Activated CD4-positive, alpha-beta T cell treated with anti-CD3 and anti-CD28 coated beads, Interleukin-2, amount 50 U/mL, for 24 hours (primary cell): ENCODE data around the gene RHEBL1.
"Not testable (repeated sequence)": the region's sequence is repeated elsewhere in the genome, so short reads cannot be mapped to it uniquely, and the experiment has no call there.

Experiments used
- DNase-seq, 2 donors: peaks; one replicate each; pipeline ENCODE4 v3.0.0-alpha.2; 2020; ENCODE audit warnings: low read depth in 1 of 2, low spot score in 1 of 2

RHEBL1 gene

GRCh38 chr12:49089821-49090773, 20.3 kb upstream of the RHEBL1 start:
- no peak for DNase-seq

GRCh38 chr12:49088932-49089330, 19.2 kb upstream of the RHEBL1 start:
- DNase-seq = no peak

- DNase-seq = peak; percentile 43 to 72
Measured at GRCh38 chr12:49088150-49088931, 18.6 kb upstream of the RHEBL1 start.

GRCh38 chr12:49086116-49086515, 16.3 kb upstream of the RHEBL1 start:
- DNase-seq = no peak

GRCh38 chr12:49084438-49084837, 14.7 kb upstream of the RHEBL1 start:
- DNase-seq = no peak

- no peak for DNase-seq
Measured at GRCh38 chr12:49079793-49080192, 10.0 kb upstream of the RHEBL1 start.

- no peak for DNase-seq
Measured at GRCh38 chr12:49070971-49071370, 1.2 kb upstream of the RHEBL1 start.

GRCh38 chr12:49068879-49069506, 786 bp downstream of the RHEBL1 start:
- DNase-seq = no peak

- no peak for DNase-seq
Measured at GRCh38 chr12:49066120-49066519, 3.7 kb downstream of the RHEBL1 start.

- no peak for DNase-seq
Measured at GRCh38 chr12:49064767-49065152, 5.0 kb downstream of the RHEBL1 start.

GRCh38 chr12:49061916-49062315, 7.9 kb downstream of the RHEBL1 start:
- not testable (repeated sequence) for DNase-seq

- DNase-seq = no peak
Measured at GRCh38 chr12:49061157-49061650, 8.6 kb downstream of the RHEBL1 start.

- DNase-seq = peak; percentile 77 to 83
Measured at GRCh38 chr12:49060237-49061156, 9.3 kb downstream of the RHEBL1 start, which contains the start of gene KMT2D. KMT2D (minus strand) TSS chr12:49060794; CDS start chr12:49055324, 5,470 bp downstream.

- DNase-seq = peak in 1 of 2 donors; percentile 13
Measured at GRCh38 chr12:49059299-49060171, 10.2 kb downstream of the RHEBL1 start.

- no peak for DNase-seq
Measured at GRCh38 chr12:49059045-49059298, 10.8 kb downstream of the RHEBL1 start.

- no peak for DNase-seq
Measured at GRCh38 chr12:49058366-49059044, 11.3 kb downstream of the RHEBL1 start.

- no peak for DNase-seq
Measured at GRCh38 chr12:49057888-49058287, 11.9 kb downstream of the RHEBL1 start.

- DNase-seq = no peak
Measured at GRCh38 chr12:49055978-49056754, 13.6 kb downstream of the RHEBL1 start.
